ENCODE measurements around the gene UROC1.
"Not testable (repeated sequence)": the region's sequence is repeated elsewhere in the genome, so short reads cannot be mapped to it uniquely, and the experiment has no call there.

UROC1 gene

GRCh38 chr3:126547721-126548120, 30.1 kb upstream of the UROC1 start:
- in situ Hi-C loops (cut with MboI; ENCODE audit: low sequenced_read_pairs): no loop called here

GRCh38 chr3:126546549-126547239, 29.1 kb upstream of the UROC1 start:
- in situ Hi-C loops (cut with MboI; ENCODE audit: low sequenced_read_pairs): no loop called here

- in situ Hi-C loops (cut with MboI; ENCODE audit: low sequenced_read_pairs): no loop called here
Measured at GRCh38 chr3:126546013-126546412, 28.4 kb upstream of the UROC1 start.

- in situ Hi-C loops (cut with MboI; ENCODE audit: low sequenced_read_pairs): no loop called here
Measured at GRCh38 chr3:126545544-126545943, 28.0 kb upstream of the UROC1 start.

GRCh38 chr3:126544596-126545281, 27.2 kb upstream of the UROC1 start:
- in situ Hi-C loops (cut with MboI; ENCODE audit: low sequenced_read_pairs): no loop called here

GRCh38 chr3:126543457-126544061, 26.0 kb upstream of the UROC1 start:
- in situ Hi-C loops (cut with MboI; ENCODE audit: low sequenced_read_pairs): no loop called here

GRCh38 chr3:126542340-126543241, 25.0 kb upstream of the UROC1 start:
- in situ Hi-C loops (cut with MboI; ENCODE audit: low sequenced_read_pairs): no loop called here

GRCh38 chr3:126541628-126542339, 24.2 kb upstream of the UROC1 start:
- in situ Hi-C loops (cut with MboI; ENCODE audit: low sequenced_read_pairs): no loop called here

- in situ Hi-C loops (cut with MboI; ENCODE audit: low sequenced_read_pairs): no loop called here
Measured at GRCh38 chr3:126540951-126541627, 23.5 kb upstream of the UROC1 start.

- in situ Hi-C loops (cut with MboI; ENCODE audit: low sequenced_read_pairs): no loop called here
Measured at GRCh38 chr3:126540342-126540849, 22.8 kb upstream of the UROC1 start.

GRCh38 chr3:126539558-126540250, 22.1 kb upstream of the UROC1 start:
- in situ Hi-C loops (cut with MboI; ENCODE audit: low sequenced_read_pairs): no loop called here

- in situ Hi-C loops (cut with MboI; ENCODE audit: low sequenced_read_pairs): no loop called here
Measured at GRCh38 chr3:126538966-126539365, 21.4 kb upstream of the UROC1 start.

GRCh38 chr3:126538316-126538715, 20.7 kb upstream of the UROC1 start:
- in situ Hi-C loops (cut with MboI; ENCODE audit: low sequenced_read_pairs): no loop called here

GRCh38 chr3:126537730-126538281, 20.2 kb upstream of the UROC1 start:
- in situ Hi-C loops (cut with MboI; ENCODE audit: low sequenced_read_pairs): no loop called here

GRCh38 chr3:126537116-126537729, 19.6 kb upstream of the UROC1 start:
- in situ Hi-C loops (cut with MboI; ENCODE audit: low sequenced_read_pairs): no loop called here

GRCh38 chr3:126536126-126536525, 18.6 kb upstream of the UROC1 start:
- in situ Hi-C loops (cut with MboI; ENCODE audit: low sequenced_read_pairs): no loop called here

GRCh38 chr3:126535636-126536035, 18.1 kb upstream of the UROC1 start:
- in situ Hi-C loops (cut with MboI; ENCODE audit: low sequenced_read_pairs): no loop called here

- in situ Hi-C loops (cut with MboI; ENCODE audit: low sequenced_read_pairs): not testable (repeated sequence)
Measured at GRCh38 chr3:126534716-126535115, 17.1 kb upstream of the UROC1 start.
